Psoas muscle (tissue), 8 donors: ENCODE data around the gene GABBR2. TPM values are rescaled to one million over a fixed set of nuclear protein-coding genes. Genes with fewer than 3 reads are reported as not detected.

Source experiments
- ATAC-seq, 4 donors: fragments of 200-7000 bp; cut with Tn5 transposase; one replicate each; pipeline ENCODE4 v1.9.1; 2020; ENCODE audit warnings: moderate library complexity in 3 of 4, mild to moderate bottlenecking in 2 of 4
- DNase-seq, 2 donors: peaks; one replicate each; pipeline ENCODE4 v3.0.0-alpha.2; 2020
- H3K27ac ChIP-seq: fragments of 200-600 bp; one replicate; pipeline ENCODE4 v1.8.0; 2022
- H3K27me3 ChIP-seq, 3 donors: fragments of 200-600 bp in 1 of 3; one replicate each; pipeline versions ENCODE4 v1.6.1 to v1.8.0; 2013 to 2022; ENCODE audit warnings: low read length in 2 of 3, mild to moderate bottlenecking in 2 of 3, moderate library complexity in 1 of 3; ENCODE audit not compliant: insufficient read depth in 3 of 3
- H3K36me3 ChIP-seq, 2 donors: fragments of 200-600 bp in 1 of 2; one replicate each; pipeline versions ENCODE4 v1.6.1 to v1.8.0; 2013 to 2022; ENCODE audit warnings: low read depth in 1 of 2, mild to moderate bottlenecking in 1 of 2, moderate library complexity in 1 of 2; ENCODE audit not compliant: insufficient read depth in 1 of 2
- H3K4me1 ChIP-seq: fragments of 200-600 bp; one replicate; pipeline ENCODE4 v1.8.0; 2022
- H3K4me3 ChIP-seq: fragments of 200-600 bp; one replicate; pipeline ENCODE4 v1.8.0; 2022; ENCODE audit warnings: mild to moderate bottlenecking
- H3K9me3 ChIP-seq: fragments of 200-600 bp; one replicate; pipeline ENCODE4 v1.8.0; 2022
- CTCF ChIP-seq: fragments of 200-600 bp; IDR thresholded peaks from one replicate; pipeline ENCODE4 v1.8.0; 2022; ENCODE audit warnings: antibody characterized with exemption
- WGBS, 3 donors: extraction: QIAGEN DNeasy Blood & Tissue Kit; methylation state at CpG; one replicate each; pipeline versions ENCODE4 v1.1.6 to v1.1.7; 2013; 5-methylcytosine and 5-hydroxymethylcytosine counted together
- intact Hi-C, 2 donors: fragments of 100-400 bp; cut with DNase I; formaldehyde crosslinking; loops; one replicate each; pipeline versions ENCODE4 v1.11.0 to v1.14.2; 2022
- polyA plus RNA-seq, 3 donors: library from polyadenylated mRNA; stranded (reverse); fragments of 200-250 nt; gene quantifications; one replicate each; pipeline ENCODE4 v1.2.3, GENCODE V29; 2013
- total RNA-seq, 4 donors: library from RNA; stranded (reverse); fragmentation: NEBNext Ultra II Directional in 2 of 4; extraction: Animal tissue kit (Norgen Biotek cat#: 25700) in 2 of 4; gene quantifications; one replicate each; pipeline versions ENCODE4 v1.2.1 to v1.2.4, GENCODE V29; 2021 to 2023
- donor health status: healthy with polysubstance abuse.
- donor health status: DM: no; HTN: no; CAD: no; lungs with moderate emphysema.
- donor health status: Bipolar disorder and iron deficiency.
- donor health status: healthy.
- donor health status: DM: yes; HTN: yes; CAD: no.
- donor health status: DM: no; HTN: no; CAD: no.
- donor health status: DM: no; HTN: no; CAD: no.
- donor health status: DM: yes; HTN: yes; CAD: no.

GABBR2 gene
- total and polyA plus RNA-seq, 7 donors: 0.08 to 0.66 (median 0.38) TPM

- DNase-seq (no peak), ATAC-seq (no peak)
- Histone ChIP-seq H3K4me3 (no peak overlapping the region), H3K9me3 (no peaks in the 10 kb centered on the region), H3K27ac (no peak overlapping the region), H3K27me3 (no peaks in the 10 kb centered on the region), H3K36me3 (no peaks in the 10 kb centered on the region), H3K4me1 (no peaks in the 10 kb centered on the region)
- 82 to 84% (median 82%) methylated on average over 12 of the region's 12 CpGs for WGBS, 3 donors
- TF ChIP-seq CTCF: no peak
- intact Hi-C loops: no loop called here
Observed at GRCh38 chr9:98381311-98382103, 327.2 kb downstream of the GABBR2 start.

- no peaks in the 10 kb centered on the region for H3K4me1 ChIP-seq
- no peaks in the 10 kb centered on the region for H3K36me3 ChIP-seq
- no peak overlapping the region for H3K27ac ChIP-seq
- intact Hi-C loops: no loop called here
- H3K27me3 ChIP-seq: no peaks in the 10 kb centered on the region
- no peak for ATAC-seq
- WGBS, 3 donors: 25 to 31% (median 28%) methylated on average over 19 of the region's 19 CpGs
- DNase-seq: no peak
- no peak overlapping the region for H3K4me3 ChIP-seq
- TF ChIP-seq CTCF: no peak
- no peaks in the 10 kb centered on the region for H3K9me3 ChIP-seq
Observed at GRCh38 chr9:98380065-98380681, 328.6 kb downstream of the GABBR2 start.

GRCh38 chr9:98379572-98379971, 329.2 kb downstream of the GABBR2 start:
- ATAC-seq (no peak), DNase-seq (no peak)
- TF ChIP-seq CTCF: no peak
- no peaks in the 10 kb centered on the region for H3K36me3 ChIP-seq
- WGBS, 3 donors: 85 to 90% (median 88%) methylated on average over 1 of the region's 1 CpG
- H3K4me1 ChIP-seq: no peaks in the 10 kb centered on the region
- H3K4me3 ChIP-seq: no peak overlapping the region
- no peak overlapping the region for H3K27ac ChIP-seq
- intact Hi-C loops: no loop called here
- no peaks in the 10 kb centered on the region for H3K27me3 ChIP-seq
- H3K9me3 ChIP-seq: no peaks in the 10 kb centered on the region

- no peak overlapping the region for H3K27ac ChIP-seq
- ATAC-seq (no peak), DNase-seq (no peak)
- H3K36me3 ChIP-seq: no peaks in the 10 kb centered on the region
- H3K4me3 ChIP-seq: no peak overlapping the region
- H3K27me3 ChIP-seq: no peaks in the 10 kb centered on the region
- no peak for TF ChIP-seq CTCF
- no peaks in the 10 kb centered on the region for H3K4me1 ChIP-seq
- intact Hi-C loops: no loop called here
- 75 to 85% (median 76%) methylated on average over 5 of the region's 5 CpGs for WGBS, 3 donors
- H3K9me3 ChIP-seq: no peaks in the 10 kb centered on the region
Observed at GRCh38 chr9:98378794-98379193, 329.9 kb downstream of the GABBR2 start.
